Dedifferentiated amniotic fluid mesenchymal stem cell (primary cell): ENCODE data around the gene ZSCAN9.
A peak's percentile ranks its signal among the peaks of the same experiment; 100 is the strongest.

ENCODE experiments used
- DNase-seq: peaks from one replicate; pipeline ENCODE4 v3.0.0-alpha.2; 2016; ENCODE audit errors: extremely low spot score

The ZSCAN9 gene

DNA sequence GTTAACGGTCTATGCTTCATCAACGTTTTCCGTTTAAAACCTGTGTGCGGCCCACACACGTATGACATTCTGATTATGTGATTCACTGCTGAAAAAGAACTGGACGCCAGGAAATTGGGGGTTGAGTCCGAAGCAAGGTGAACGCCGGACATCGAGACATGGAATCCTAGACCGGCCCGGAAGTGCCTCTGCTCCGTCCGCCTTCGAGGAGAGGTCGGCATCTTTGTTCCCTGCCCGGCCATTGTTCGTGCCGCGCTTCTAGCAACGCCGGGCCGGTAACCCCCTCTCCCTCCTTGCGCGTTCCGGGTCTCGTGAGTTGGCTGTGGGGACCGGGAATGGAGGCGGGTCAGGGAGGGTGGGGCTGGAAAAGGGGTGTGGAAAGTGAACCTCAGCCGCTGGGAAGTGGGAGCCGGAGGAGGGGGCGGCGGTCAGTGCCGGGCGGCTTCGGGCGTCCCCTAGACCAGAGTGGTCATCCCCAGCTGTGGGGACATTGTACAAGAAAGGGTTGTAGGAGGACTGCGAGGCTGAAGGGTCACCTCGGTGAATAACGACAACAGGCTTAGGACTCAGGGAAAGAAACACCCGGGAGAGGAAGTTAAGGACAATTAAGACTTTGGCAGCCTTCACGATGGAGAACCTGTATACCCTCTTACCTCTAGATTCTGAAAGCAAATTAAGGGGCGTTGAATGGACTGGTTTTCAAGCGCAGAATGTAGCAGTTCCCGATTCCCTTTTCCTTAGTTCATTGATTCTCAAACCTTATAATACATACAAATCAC, at the start of gene ZSCAN9:
TSS of gene ZSCAN9 (plus strand) at position 220 of the 779 bp plus-strand sequence. CDS start 1,810 bp downstream, outside the sequence.
- DNase-seq, result peak; percentile 80

DNA sequence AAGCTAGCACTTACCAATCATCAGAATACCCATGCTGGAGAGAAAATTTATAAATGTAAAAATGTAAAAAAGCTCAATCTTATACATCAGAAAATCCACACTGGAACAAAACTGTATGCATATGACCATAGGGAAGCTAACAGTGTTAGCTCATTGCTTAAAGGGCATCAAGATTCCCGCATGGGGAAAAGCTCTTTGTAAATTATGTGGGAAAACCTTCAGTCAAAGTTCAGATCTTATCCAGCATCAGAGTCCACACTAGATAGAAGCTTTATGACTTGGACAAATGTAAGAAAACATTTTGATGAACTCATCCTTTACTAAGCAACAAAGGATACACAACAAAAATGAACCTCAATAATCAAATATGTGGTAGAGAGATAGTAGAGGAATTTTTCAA, 48.7 kb upstream of the ZSCAN9 start:
- DNase-seq, result no peak

DNA sequence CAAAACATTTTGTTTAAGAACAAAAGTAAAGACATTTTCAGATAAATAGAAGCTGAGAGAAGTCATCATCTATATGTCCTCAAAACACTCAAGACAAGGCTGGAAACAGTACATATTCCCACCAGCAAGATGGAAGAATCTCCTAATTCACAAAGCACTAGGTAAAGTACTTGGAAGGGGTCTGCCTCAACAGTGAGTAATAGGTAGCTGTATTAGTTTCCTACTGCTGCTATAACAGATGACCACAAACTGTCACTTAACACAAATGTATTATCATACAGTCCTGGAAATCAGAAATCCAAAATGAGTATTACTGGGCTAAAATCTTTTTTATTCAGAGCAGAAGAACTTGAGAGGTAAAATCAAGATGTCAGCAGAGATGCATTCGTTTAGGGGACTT, 42.8 kb upstream of the ZSCAN9 start:
- DNase-seq, result no peak

DNA sequence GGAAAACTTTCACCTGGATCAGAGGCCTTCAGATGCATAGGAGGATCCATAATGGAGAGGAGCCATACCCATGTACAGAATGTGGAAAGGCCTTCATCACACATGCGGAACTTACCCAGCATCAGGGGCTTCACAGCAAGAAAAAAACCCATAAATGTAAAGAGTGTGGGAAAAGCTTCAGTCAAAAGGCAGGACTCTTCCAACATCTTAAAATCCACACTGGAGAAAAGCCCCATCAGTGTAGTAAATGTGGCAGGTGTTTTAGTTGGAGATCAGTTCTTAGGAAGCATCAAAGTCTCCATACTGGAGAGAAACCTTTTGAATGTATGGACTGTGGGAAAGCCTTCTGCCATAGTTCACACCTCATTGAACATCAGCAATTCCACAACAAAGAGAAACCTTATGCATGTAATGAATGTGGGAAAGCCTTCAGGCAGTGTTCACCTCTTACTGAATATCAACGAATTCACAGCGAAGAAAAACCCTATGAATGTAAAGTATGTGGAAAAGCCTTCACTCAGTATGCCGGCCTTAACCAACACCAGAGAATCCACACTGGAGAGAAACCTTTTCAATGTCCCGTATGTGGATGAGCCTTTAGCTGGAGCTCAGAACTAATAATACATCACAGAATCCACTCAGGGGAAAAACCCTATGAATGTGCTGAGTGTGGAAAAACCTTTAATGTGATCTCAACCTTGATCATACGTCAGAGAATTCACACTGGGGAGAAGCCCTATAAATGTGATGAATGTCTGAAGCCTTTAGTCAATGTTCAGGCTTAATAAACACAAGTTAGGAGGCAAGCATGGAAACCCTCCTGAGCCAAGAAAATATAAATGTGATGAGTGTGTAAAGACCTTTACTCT, 36.7 kb upstream of the ZSCAN9 start:
- no peak for DNase-seq

DNA sequence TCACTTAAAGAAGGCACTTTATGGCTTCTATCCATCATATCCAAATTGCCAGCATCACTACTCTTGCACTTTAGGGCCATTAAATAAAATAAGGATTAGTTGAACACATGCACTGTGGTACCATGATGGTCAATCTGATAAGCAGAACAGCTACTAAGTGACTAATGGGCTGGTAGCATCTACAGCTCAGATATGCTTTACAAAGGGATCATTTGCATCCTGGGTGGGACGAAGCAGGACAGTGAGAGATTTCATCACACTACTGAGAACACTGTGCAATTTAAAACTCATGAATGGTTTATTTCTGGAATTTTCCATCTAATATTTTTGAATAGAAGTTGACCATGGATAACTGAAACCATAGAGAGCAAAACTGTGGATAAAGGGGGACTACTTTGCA, 25.1 kb upstream of the ZSCAN9 start:
- no peak for DNase-seq

DNA sequence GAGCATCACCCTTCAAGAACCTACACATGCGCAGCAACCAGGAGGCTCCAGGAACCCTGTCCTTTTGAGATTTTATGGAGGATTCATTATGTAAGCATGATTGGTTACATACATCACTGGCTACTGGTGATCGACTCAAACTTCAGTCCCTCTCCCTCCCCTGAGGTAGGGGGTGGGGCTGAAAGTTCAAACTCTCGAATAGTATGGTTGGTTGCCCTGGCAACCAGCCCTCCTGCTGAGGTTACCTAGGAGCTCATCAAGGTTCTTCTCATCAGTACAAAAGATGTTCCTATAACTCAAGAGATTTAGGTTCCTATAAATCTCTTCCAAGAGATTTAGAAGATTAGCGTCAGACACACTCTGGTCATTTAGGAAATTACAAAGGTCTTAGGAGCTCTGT, 21.9 kb upstream of the ZSCAN9 start:
- DNase-seq, result no peak

DNA sequence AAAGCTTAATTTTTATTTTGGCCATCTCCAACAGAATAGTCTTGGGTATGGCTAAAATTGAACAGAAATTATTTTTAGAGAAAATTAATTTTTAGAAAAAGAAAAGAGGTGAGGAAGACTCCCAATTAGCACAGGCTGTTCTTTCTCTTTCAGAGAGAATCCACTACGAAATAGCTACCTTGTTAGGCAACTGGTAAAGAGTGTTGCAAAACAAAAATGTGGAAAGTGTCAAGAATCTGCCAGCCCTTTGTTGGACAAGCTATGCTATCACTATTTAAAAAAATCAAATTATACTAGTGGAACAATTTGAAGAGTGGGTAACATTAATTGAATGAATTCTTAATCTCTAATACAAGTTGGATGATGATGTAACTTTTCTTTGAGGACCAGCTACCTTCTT, 19.2 kb upstream of the ZSCAN9 start:
- no peak for DNase-seq

DNA sequence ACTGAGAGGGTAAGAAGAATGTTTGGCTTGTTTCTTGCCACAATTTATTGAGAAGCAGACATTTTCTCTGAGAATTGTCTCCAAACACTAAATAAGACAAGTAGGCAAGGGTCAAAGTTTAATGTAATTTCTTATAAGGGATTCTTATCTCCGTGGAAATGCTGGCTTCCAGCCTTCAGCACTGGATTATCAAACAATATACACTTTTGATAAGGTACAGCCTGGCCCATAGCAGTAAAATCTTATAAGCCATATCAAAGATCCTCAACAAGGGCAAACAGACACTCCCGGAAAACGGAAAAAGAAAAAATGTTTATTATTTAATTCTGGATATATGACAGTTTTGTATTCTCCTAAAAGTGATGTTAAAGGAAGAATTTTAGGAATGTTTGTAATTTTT, 18.5 kb upstream of the ZSCAN9 start:
- DNase-seq, result no peak

DNA sequence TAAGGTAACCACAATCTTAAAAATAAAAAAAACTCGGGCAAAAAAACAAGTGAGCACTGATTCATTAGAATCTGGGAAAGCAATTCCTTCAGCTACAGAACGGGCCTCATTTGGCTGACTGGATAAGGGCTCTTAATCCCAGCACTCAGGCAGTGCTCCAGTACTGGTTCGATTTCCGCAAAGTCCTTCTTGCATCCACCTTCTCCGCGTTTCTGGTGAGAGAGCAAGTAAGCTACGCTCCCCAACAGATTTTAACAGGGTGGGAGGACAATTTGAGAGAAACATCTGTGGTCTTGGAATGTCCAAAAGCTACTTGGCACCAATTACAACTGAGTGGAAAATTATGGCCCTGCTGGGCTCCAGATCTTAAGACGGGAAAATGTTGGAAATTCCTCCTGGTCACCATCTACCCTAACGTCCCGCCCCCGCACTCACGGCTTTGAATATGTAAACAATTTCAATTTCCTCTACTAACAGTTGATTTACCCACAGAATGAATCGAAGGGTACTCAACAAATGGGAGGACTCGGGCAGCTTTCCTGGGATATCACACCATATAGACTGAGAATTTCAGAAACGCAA, 18.1 kb upstream of the ZSCAN9 start:
- DNase-seq, result no peak

DNA sequence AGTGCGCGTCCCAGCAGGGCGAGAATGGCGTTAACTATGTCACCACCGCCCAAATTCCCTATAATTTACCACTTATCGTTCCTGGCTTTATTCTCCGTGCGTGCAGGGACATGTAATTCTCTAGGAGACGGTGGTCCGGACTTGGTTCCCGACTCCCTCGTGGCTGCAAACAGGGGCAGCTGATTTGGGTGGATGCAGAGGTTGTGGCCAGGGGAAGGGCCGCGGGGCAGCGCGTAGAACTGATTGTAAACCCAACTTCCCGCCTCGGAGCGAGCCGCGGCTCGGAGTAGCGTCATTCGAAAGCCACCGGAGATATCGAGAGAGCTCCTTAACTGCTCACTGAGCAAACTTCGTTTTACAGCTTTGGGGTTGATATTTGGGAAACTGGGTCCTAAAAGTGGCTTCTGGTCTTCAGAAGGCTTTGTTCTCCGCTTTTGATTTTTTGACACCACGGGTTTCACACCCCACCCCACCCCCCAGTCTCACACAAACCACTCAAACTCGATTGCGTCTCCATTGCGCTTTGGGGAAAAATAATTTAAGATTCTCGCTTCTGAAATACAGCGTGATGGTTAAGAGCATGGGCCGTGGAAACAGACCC, 17.5 kb upstream of the ZSCAN9 start:
- no peak for DNase-seq

DNA sequence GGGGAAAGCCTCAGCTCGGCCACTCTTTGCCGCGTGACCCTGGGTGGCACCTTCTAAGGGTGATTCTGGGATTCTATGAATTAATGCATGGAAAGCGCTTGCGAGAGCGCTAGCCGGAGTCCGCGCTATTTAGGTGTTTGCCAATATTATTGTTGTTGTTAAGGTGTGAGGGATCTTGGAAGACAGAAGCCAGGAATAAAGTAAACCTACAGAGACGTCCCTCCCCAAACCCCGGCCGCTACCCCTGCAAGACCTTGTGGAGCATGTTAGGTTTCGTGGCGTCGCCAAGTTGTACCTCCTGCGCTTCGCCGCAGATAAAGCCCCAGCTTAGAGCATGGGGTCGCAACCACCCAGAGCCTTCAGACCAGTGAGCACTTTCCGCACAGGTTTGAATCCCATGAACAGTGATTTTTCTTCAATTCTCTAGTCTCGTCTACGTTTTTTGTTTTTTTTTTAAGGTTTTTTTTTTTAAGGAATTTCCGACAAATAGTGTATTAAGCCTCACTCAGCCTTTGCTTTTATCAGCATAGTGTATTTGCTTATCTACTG, 16.9 kb upstream of the ZSCAN9 start:
- DNase-seq, result no peak

DNA sequence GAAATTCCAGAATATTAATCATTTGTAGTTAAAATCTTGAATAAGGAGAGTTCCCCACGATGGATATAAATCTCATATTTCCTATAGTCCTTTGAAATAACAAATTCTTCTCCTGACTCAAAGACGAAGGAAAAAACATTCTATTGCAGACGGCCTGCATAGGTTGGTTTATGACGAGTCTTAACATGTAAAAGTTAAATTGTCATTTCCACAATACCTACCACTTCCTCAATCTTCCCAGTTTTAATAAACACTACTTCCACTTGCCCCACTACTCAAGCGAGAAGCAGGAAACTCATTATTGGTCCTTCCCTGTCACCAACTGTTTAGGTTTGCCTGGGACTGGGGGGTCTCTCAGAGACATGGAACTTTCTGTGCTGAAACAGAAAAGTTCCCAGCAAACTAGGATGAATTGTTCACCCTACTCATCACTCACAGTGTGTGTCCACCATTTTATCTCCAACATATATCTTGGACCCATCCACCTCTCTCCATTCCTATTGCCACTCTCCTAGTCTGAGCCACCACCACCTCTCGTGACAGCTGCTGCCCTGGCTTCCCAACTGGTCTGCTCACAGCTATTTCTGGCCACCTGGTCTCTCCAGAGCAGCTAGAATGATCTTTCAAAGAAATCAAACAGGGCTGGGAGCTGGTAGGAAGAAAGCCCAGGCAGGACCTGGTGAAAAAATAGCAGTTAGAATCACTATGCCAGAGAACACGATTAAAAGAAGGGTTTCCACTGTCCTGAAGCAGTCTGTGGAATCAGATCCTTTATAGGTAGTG, 15.1 kb upstream of the ZSCAN9 start:
- no peak for DNase-seq

DNA sequence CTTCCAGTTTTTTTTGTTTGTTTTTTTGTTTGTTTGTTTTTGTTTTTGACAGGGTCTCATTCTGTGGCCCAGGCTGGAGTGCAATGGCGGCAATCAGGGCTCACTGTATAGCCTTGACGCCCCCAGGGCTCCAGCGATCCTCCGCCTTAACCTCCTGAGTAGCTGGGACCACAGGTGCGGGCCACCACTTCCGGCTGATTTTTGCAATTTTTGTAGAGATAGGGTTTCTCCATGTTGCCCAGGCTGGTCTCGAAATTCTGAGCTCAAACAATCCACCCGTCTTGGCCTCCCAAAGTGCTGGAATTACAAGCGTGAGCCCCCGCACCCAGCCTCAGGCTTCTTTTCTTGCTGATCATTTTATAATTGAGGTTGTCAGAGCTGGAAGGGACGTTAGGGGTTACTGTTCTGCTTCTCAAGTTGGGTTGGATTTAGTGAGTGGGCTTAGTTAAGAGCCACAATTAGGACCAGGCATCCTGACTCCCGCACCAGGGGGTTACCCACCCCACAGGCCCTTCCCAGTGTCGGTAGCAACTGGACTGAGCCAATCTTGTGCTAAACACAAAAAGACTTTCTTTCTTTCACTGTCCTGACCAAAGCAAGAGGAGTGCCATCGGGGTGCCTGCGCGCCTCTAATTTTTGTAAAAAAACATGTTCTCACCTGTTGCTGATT, 13.1 kb upstream of the ZSCAN9 start:
- no peak for DNase-seq

DNA sequence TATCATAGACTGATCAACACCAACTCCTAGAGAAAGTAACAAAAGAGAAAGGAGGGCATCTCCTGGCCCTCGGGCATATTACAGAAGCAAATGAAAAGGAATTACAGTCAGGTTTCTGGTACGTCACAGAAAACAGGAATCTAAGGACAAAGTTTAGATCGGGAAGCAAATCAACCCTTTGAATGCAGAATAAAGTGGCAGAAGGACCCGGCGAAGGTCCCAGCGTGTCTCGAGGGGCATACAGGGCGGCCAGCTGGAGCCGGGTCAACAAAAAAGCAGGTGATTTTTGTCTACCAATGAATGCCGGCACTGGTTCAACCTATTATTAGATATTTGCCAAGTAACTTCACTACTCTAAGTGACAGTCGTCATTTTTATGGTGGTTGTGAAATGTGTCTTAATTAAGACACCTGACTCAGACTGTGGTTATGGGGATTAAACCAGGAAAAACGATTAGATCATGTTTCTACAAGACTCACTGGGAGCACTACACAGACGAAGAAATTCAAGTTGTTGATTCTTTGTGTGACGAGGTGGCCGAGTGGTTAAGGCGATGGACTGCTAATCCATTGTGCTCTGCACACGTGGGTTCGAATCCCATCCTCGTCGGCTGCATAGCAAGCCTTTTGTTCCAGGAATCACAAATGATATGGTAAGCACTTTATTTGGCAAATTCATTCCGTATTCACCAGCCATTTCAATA, 12.4 kb upstream of the ZSCAN9 start:
- peak; percentile 87 for DNase-seq

DNA sequence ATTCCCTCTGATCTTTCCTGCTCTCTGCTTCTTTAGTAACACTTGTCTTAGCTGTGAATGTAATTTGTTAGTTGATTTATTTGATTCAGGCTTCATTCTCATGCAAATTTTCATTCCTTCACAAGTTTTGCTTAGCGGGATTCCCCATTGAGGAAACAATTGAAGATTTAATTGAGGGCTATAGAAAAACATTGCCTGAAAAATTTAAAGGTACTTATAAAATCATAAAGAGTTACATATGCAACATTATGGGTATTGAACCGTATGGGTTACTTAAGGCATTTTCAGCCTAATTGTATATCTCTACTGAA, 11.9 kb upstream of the ZSCAN9 start:
- no peak for DNase-seq

DNA sequence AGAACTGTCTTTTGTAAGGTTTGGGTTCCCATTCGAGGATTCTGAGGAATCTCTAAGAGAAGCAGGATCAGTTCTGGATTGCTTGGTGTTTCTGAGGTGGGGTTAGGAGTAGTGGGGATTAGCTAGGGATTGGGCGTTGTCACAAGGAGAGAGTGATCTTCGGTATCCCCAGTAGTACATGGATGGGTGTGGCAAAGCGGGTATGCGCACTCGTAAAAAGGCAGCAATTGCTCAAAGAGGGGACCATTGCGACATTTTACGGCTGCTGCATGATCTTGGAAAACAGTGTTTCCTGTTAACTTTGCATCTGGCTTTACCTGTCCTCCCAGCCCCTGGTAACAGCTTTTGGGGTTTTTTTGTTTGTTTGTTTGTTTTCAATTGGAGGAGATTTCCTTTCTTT, 9.7 kb upstream of the ZSCAN9 start:
- no peak for DNase-seq

DNA sequence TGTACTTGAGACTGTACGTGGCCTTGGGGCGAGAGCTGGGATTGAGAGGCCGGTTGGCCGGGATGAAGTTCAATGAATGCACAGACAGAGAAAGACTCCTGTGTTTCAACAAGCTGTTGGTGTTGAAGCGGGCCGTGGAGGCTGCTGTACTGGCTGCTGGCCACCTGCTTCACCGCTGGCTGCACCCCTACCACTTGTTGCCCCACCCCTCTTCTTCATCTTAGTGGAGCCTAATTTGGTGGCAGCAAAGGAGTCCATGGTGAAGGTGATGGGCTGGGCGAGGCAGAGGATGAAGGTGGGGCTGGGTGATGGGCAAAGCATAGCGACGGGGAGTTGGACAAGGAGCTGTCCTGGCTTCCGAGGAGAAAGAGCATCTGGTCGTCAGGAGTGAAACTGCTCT, 7.2 kb upstream of the ZSCAN9 start:
- DNase-seq, result no peak

DNA sequence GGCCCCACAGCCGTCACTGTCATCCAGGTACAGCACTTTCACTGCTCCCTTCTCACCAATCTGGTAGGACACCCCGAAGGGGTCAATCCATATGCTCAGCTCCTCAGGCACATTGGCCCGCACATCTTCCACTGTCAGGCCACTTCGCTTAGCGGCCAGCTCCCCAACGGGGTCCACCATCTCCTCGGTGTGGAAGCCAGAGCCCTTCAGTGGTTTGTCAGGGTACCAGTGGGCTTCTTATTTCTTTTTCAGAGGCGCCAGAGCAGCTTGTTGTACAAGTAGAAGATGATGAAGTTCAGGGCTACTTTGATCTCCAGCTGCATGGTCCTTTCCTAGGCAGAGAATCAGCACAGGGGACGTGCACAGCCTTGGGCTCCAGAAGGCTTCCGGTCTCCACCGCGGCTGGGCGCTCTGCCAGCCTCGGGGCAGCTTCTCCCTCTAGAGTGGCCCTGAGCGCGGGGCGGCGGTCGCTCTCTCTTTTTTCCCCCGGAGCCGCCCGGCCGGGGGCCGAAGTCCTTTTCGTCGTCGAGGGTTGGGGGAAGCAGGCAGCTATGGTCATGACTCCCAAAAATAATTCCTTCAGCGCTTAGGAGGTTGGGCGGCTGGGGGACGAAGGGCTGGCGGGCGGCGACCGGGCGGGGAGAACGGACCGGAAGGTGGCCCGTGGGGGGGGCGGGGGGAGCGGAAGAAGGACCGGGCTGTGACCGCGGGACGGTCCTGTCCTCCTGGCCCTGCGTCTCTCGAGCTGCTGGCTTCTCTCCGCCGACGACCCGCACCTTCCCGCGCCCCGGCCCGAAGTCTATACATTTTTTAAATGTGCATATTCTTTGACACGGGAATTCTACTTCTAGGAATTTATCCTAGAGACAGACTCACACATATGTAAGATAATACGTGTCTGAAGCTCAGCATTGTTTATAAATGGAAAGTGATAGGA, 6.5 kb upstream of the ZSCAN9 start:
- peak; percentile 47 for DNase-seq
